ENCODE measurements around the gene MDH1. TPM values are rescaled to one million over a fixed set of nuclear protein-coding genes. Genes with fewer than 3 reads are reported as not detected.

The MDH1 gene
- 110 TPM for polyA plus RNA-seq (2012; ENCODE audit: insufficient read length, low read depth)

DNA sequence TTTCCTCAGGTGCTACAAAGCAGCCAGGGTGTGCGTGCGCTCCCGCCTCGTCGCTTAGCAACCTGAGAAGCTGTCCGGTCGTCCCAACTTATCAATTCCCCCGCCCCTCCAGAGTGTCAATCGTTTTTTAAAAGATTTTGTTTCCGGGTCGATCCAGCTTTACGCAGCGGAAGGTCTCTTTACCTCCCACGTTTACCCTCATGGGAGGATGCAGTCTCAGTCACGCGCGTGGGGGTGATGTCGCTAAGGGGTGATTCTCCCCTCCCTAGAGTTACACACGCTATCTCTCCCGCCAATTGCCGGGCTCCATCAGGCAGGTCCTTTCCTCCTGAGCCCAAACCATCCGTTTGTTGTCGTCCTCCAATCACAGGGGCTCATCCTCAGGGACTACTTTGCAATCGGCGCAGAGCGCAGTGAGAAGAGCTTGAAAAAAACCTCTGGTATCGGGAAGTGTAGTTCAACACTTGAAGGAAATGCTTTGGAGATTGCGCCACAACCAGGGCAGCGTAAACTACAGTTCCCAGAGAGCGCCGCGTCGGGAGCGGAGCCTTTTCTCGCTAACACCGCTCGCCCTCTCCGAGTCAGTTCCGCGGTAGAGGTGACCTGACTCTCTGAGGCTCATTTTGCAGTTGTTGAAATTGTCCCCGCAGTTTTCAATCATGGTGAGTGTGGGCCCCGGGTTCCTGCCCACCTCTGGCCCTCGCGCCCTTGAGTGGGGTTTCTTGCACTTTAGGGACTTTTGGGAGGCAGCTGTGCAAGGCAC is at the start of gene MDH1, which contains the start of gene WDPCP:
MDH1 (plus strand) TSS at position 579 of the 763 bp plus-strand sequence; CDS start at position 660, 81 bp downstream.
WDPCP (minus strand) TSS at position 93 of the 763 bp plus-strand sequence. CDS start 206 bp downstream, outside the sequence.
- TF ChIP-seq POLR2AphosphoS5 (IDR thresholded peaks at IDR 0.05; ENCODE audit: low read depth, low read length) (peak; percentile 91), FOXP2 (optimal IDR thresholded peaks at IDR 0.05; ENCODE audit: borderline replicate concordance, extremely low read depth, extremely low read length, insufficient read depth) (peak; percentile 38), TAF1 (IDR thresholded peaks at IDR 0.05; ENCODE audit: borderline replicate concordance, insufficient read depth, low read length) (peak; percentile 86), SIN3A (IDR thresholded peaks at IDR 0.05; ENCODE audit: borderline replicate concordance, insufficient read depth, low read length) (0 out of 2 replicates have a peak, but pooled peaks have one; percentile 58)
- TF ChIP-seq, protein P1, sequence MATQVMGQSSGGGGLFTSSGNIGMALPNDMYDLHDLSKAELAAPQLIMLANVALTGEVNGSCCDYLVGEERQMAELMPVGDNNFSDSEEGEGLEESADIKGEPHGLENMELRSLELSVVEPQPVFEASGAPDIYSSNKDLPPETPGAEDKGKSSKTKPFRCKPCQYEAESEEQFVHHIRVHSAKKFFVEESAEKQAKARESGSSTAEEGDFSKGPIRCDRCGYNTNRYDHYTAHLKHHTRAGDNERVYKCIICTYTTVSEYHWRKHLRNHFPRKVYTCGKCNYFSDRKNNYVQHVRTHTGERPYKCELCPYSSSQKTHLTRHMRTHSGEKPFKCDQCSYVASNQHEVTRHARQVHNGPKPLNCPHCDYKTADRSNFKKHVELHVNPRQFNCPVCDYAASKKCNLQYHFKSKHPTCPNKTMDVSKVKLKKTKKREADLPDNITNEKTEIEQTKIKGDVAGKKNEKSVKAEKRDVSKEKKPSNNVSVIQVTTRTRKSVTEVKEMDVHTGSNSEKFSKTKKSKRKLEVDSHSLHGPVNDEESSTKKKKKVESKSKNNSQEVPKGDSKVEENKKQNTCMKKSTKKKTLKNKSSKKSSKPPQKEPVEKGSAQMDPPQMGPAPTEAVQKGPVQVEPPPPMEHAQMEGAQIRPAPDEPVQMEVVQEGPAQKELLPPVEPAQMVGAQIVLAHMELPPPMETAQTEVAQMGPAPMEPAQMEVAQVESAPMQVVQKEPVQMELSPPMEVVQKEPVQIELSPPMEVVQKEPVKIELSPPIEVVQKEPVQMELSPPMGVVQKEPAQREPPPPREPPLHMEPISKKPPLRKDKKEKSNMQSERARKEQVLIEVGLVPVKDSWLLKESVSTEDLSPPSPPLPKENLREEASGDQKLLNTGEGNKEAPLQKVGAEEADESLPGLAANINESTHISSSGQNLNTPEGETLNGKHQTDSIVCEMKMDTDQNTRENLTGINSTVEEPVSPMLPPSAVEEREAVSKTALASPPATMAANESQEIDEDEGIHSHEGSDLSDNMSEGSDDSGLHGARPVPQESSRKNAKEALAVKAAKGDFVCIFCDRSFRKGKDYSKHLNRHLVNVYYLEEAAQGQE (IDR thresholded peaks at IDR 0.05; ENCODE audit: insufficient read depth in 1 of 2, low read depth in 2 of 2, low read length in 2 of 2), result no peak

DNA sequence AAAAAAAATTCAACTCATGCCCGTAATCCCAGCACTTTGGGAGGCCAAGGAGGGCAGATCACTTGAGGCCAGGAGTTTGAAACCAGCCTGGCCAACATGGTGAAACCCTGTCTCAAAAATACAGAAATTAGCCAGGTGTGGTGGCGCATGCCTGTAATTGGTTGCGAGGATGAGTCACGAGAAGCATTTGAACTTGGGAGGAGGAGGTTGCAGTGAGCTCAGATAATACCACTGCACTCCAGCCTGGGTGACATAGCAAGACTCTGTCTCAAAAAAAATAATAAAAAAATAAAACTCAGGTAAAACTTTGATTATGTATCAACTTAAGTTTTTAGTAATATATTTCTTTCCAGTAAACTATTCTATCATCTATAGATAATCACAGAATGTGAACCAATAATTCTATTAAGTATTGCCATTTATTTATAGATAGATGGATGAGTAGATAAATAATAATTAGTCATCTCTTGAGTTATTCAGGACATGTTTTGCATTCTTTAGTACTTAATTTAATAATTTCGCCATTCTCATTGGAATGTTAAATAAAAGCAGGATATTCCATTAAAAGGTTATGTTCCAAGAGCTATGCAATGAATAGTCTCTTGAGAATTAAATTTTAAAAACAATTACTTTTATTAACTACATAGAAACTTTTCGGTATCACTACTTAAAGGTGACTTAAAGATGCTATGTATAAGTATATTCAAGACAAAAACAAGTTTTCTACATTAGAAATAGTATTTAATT is 49.2 kb upstream of the MDH1 start:
- TF ChIP-seq POLR2AphosphoS5 (IDR thresholded peaks at IDR 0.05; ENCODE audit: low read depth, low read length), result no peak
- TF ChIP-seq TAF1 (IDR thresholded peaks at IDR 0.05; ENCODE audit: borderline replicate concordance, insufficient read depth, low read length), result no peak
- TF ChIP-seq, protein P1 (IDR thresholded peaks at IDR 0.05; ENCODE audit: insufficient read depth in 1 of 2, low read depth in 2 of 2, low read length in 2 of 2), result no peak
- TF ChIP-seq FOXP2 (optimal IDR thresholded peaks at IDR 0.05; ENCODE audit: borderline replicate concordance, extremely low read depth, extremely low read length, insufficient read depth), result no peak

DNA sequence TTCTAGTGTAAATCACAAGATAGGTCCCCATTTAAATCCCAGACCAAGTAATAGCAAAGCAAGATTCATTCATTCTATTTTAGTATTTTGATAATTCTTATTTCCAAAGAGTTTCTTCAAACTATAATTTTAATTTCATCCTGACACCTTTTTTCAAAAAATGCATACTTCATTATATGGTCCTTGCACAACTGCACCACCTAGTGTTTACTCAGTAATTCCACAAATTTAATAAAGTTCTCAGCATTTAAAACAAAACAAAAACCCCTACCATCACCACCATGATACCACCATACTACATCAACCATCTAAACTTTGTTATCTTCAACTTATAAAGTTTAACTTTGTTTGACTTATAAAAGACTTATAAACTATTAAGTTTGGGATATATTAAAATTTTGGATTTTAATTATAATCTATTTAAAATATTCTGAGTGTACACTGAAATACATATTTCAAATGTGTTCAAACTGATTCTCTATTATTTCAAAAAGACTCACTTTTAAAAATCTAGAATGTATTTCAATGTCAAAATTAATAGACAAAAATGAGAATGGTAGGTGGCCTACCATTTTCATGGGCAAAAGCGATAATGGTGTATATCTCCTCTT is 44.6 kb upstream of the MDH1 start:
- TF ChIP-seq POLR2AphosphoS5 (IDR thresholded peaks at IDR 0.05; ENCODE audit: low read depth, low read length) (no peak), FOXP2 (optimal IDR thresholded peaks at IDR 0.05; ENCODE audit: borderline replicate concordance, extremely low read depth, extremely low read length, insufficient read depth) (no peak), TAF1 (IDR thresholded peaks at IDR 0.05; ENCODE audit: borderline replicate concordance, insufficient read depth, low read length) (no peak), SIN3A (IDR thresholded peaks at IDR 0.05; ENCODE audit: borderline replicate concordance, insufficient read depth, low read length) (no peak)
- TF ChIP-seq, protein P1 (IDR thresholded peaks at IDR 0.05; ENCODE audit: insufficient read depth in 1 of 2, low read depth in 2 of 2, low read length in 2 of 2), result no peak

DNA sequence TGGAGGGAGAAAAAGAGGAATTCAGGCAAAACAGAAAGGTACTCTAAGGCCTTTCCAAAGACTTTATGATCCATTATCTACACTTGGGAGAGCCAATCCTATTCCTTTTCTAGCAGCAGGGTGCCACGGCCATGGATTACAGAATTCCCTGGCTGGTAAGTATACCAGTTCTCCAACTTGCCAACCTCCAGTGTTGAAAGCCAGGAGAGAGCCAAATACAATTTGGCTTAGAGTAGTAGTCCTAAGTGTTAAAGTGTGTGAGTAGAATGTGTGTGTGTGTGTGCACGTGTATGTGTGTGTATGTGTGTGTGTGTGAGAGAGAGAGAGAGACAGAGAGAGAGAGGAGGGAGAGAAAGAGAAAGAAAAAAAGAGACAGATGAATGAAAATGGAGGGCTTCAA is 43.7 kb upstream of the MDH1 start:
- TF ChIP-seq, protein P1 (IDR thresholded peaks at IDR 0.05; ENCODE audit: insufficient read depth in 1 of 2, low read depth in 2 of 2, low read length in 2 of 2), result no peak
- no peak for TF ChIP-seq FOXP2 (optimal IDR thresholded peaks at IDR 0.05; ENCODE audit: borderline replicate concordance, extremely low read depth, extremely low read length, insufficient read depth)
- TF ChIP-seq SIN3A (IDR thresholded peaks at IDR 0.05; ENCODE audit: borderline replicate concordance, insufficient read depth, low read length), result no peak
- no peak for TF ChIP-seq TAF1 (IDR thresholded peaks at IDR 0.05; ENCODE audit: borderline replicate concordance, insufficient read depth, low read length)
- TF ChIP-seq POLR2AphosphoS5 (IDR thresholded peaks at IDR 0.05; ENCODE audit: low read depth, low read length), result no peak
